Activated gamma-delta T cell (primary cell): ENCODE data around the gene THAP7.
"Not testable (repeated sequence)": the region's sequence is repeated elsewhere in the genome, so short reads cannot be mapped to it uniquely, and the experiment has no call there.

Source experiments
- DNase-seq: peaks from one replicate; lab custom pipeline; 2025; lab: John Stamatoyannopoulos, UW

The THAP7 gene

DNA sequence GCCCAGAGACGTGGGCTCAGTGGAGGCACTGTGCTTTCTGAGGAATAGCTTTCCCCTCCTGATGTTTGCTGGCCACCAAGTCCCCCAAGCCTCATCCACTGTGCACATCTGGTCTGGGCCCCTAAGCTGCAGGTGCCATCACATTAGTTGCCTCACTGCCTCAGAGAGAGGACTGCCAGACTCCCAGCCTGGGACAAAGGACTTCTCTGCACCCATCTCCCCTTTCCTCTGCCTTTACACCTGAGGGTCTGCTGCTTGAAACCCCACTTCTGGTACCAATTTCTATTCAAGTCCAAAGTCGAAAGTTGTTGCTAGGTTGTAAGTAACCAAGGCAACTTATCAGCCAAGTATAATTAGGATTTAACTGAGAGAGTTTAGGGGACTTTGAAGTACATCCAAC lies 23.5 kb downstream of the THAP7 start:
- no peak for DNase-seq

GRCh38 chr22:20977516-20978170 lies 24.3 kb downstream of the THAP7 start:
- DNase-seq = no peak

DNA sequence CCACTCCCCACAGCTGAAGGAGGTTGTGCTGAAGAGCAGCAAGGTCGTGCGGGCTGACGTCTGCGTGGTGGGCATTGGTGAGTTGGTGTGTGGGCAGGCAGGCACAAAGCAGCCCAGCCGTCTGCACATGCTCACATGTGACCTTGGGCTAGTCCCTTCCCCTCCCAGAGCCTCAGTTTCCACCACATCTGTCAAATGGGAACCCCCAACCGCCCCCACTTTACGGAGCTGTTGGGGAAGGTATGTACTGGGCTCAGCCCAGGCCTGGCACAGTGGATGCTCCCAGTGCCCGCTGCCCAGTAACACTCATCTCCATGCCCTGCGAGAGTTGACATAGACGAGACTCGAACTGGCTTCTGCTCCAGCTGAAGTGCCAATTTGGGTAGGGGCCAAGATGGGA lies 24.9 kb downstream of the THAP7 start:
- DNase-seq = no peak

- DNase-seq = no peak
Observed at GRCh38 chr22:20976291-20976877, 25.5 kb downstream of the THAP7 start.

- no peak for DNase-seq
Observed at GRCh38 chr22:20975541-20976290, 26.2 kb downstream of the THAP7 start.

DNA sequence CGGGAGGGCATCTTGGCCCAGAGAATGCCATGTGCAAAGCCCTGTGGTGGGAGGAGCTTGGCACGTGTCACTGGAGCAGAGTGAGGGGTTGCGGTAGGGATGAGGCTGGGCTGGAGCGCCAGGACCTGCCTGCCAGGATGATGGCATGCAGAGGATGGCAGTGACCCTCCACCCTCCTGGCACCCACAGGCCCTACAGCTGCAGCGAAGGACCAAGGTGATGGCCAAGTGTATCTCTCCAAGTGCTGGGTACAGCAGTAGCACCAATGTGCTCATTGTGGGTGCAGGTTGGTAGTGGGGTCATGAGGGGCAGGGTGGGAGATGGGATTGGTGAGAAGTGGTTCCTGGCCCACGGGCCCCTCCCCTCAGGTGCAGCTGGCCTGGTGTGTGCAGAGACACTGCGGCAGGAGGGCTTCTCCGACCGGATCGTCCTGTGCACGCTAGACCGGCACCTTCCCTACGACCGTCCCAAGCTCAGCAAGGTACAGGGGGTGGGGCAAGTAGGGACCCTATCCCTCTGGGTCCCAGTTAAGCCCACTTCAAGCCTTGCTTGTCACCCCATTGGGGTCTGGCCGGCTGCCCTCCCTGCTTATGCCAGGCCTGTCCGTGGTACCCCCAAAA lies 27.5 kb downstream of the THAP7 start:
- DNase-seq = no peak

DNA sequence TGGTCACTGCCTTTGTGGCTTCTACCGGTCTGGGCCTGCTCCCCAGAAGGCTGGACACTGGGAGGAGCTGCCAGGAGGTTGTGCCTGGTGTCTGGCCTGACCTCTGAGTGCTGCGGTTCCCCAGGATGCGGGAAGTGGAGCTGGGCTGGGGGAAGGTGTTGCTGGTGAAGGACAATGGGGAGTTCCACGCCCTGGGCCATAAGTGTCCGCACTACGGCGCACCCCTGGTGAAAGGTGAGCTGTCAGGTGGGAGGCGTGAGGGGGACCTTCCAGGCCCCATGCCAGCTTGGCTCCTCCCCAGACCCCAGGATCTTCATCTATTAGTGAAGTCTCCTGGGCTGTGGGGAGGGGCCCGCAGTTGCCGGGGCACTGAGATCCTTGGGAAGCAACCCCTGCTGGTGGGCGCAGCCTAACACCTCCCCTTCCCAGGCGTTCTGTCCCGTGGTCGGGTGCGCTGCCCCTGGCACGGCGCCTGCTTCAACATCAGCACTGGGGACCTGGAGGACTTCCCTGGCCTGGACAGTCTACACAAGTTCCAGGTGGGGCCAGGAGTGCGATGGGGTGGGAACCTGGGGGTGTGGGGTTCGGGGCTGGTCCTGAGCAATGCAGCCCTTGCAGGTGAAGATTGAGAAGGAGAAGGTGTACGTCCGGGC lies 28.2 kb downstream of the THAP7 start:
- DNase-seq = no peak

- no peak for DNase-seq
Observed at GRCh38 chr22:20972933-20973577, 28.9 kb downstream of the THAP7 start.

- DNase-seq = not testable (repeated sequence)
Observed at GRCh38 chr22:20972014-20972694, 29.8 kb downstream of the THAP7 start.

DNA sequence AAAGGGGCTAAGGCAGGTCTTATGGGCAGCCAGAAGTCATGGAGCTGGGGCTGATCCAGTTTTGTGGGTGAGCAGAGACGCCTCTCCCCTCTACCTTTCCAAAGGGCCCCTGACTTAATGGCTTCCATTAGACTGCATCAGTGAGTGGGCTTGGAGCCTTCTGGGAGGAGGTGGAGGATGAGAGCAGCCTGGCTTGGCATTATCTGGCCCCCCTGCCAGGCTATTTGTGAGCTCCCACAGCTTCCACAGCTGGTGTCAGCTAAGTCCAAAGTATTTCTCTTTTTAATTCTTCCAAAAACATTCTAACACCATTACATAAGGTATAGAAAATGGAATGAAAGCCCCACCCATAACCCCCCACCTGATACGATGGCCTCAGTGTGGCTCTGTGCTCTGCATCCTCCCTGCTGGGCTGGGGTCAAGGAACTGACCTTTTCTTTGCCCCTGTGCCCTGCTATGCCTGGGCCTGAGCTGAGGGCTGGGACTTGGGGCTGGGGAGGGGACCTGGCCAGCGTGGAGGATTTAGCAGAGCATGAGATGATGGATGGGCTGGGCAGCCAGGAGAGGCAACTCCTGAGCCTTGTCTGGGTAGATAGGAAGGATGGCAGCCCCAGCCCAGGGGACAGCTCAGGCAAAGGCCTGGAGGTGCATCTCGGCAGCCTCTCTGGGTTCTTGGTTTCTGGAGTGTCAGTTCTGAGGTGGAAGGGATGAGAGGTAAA lies 30.8 kb downstream of the THAP7 start:
- no peak for DNase-seq

DNA sequence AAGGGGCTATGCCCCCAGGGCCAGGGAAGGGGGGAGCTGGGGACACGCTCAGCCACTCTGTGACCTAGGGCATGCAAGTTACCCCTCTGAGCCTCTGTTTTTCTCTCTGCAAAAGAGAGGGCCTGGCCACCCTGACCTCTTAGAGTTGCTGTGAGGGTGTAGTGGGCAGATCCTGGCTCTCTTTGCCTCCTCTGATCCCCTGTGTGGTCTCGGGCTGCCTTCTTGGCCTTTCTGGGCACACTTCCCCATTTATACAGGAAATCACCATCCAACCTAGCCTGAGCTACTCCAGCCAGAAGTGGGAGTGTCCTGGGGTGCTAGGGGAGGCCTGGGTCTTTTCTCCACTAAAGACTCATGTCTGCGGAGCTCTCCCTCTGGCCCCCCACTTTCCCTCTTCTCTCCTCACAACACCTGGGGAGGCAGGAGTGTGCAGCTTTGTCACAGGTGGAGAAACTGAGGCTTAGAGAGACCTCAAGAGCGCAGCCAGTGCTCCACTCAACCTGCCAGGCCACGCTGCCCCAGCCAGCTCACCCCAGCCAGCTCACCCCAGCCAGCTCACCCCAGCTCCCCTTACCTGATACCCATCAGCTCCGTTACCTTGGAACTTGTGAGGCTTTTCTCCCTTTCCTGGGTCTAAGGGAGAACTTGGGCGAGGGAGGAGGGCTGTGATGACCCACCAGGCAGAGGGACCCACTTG lies 33.5 kb downstream of the THAP7 start:
- no peak for DNase-seq

DNA sequence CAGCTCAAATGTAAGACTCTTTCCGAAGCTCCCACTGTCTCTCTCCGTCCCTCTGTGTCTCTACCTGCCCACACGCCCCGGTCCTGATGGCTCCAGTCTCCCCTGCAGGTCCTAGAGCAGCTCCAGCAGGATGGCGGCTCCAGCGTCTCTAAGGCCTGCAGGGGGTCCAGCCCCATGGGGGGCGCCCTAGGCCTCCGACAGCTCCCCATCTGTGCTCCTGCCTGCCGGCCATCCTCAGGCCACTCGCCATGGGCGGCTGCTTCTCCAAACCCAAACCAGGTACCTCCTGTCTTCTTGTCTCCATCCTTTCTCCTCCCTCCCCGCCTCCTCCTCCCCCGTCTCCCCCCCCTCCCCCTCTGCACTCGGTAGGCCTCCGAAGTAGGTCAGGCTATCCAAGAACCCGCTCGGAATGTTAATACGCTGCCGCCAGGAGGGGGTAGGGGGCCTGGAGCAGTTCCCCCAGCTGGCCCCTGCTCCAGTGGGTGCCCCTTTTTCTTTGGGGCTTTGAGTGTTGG lies 34.2 kb downstream of the THAP7 start:
- DNase-seq = no peak

GRCh38 chr22:20966883-20967696 lies 34.8 kb downstream of the THAP7 start, which contains the start of gene AIFM3:
TSS of gene AIFM3 (plus strand) at chr22:20967255. CDS start at chr22:20967945, 690 bp downstream.
- DNase-seq = no peak

- DNase-seq = no peak
Observed at GRCh38 chr22:20965888-20966855, 35.7 kb downstream of the THAP7 start.

DNA sequence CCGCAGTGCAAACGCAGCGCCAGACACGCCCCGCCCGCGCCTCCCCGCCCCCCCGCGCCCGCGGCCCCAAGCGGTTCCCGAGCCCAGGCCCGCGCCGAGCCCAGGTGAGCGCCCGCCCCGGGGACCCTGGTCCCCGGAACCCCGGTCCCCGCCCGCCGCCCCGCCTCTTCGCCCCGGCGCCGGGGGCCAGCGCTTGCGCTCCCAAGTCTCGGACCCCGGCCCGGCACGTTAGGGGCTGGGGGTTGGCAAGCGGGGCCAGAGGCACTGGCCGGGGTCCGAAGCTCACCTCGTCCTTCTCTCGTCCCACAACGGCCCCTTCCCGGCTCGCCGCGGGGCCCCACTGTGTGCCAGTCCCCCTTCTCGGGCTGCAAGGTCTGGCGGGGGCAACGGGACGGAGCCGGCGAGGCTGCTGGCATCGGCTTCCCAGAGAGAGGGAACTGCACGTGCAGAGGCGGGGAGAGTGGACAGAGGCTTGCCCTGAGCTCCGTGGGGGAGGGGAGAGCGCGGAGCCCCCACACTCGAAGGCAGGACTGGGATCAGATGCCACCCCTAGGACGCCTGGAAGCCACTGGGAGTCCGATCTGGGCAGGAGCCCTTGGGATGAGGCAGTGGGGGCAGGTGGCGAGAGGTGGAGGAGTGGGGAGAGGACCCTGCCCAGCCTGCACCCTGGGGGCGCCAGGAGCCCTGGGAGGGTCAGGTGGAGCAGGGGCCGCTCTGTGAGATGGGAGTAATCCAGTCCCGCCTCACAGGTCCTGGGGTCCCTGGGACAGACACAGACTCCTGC lies 36.6 kb downstream of the THAP7 start:
- no peak for DNase-seq

DNA sequence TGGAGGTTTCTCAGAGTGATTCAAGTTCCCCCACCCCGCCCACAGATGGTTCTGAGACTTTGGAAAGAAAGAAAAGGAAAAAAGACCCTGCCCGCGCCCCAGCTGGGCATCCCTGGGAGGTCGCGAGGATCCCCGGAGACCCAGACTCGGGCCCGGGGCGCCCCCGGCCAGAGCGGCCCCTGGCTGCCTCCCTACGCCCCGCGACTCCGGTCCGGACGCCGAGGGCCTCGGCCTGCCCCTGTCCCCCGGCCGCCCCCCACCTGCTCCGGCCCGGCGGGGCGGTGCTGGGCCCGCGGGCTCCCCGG lies 37.2 kb downstream of the THAP7 start:
- DNase-seq = no peak
